ENCODE data around the gene RDM1.

RDM1 gene

DNA sequence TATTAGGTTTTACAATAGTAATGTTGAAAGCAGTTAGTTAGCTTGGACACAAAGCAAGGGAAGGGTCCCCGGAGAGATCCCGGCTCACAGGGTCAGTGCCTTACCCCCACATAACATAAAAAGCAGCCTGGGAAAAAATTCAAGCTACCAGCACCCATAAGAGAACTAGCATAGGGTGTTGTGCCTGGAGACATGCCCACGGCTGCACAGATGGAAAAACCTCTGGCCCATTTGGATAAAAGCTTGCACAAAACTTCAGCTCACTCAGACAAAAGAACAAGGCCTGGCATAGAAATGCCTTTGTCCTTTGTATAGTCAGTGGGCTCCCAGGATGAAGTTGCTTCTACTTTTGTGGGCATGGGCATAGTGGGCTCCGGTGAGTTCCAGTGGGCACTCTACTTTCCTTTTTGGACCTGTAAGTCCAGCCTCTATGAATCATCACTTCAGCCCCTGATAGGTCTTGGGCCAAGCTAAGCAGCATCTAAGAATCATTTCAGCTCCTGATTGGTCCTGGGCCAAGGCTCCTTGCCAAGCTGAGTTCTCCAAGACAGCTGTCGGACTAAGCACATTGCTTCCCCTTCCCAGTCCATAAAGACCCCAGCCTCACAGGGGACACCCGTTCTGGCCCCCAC lies 1.3 kb upstream of the RDM1 start:
- DNase-seq = no peak

GRCh38 chr17:35927714-35928113 lies 2.9 kb downstream of the RDM1 start:
- no peak for DNase-seq

DNA sequence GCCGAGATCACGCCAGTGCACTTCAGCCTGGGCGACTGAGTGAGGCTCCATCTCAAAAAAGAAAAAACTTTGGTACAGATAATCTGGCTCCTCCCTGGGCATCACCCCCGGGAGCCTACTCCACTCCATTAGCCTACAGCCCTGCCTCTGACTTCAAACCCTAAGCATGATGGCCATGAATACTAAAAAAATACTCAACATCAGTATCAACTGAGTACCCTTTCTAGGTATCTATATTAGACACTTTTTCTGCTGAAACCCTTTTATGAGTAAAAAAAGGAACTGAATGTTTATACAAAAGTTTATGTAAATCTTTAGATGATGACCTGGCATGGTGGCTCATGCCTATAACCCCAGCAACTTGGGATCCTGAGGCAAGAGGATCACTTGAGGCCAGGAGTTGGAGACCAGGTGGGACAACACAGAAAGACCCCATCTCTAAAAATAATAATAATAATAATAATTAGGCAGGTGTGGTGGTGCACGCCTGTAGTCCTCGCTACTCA lies 6.9 kb downstream of the RDM1 start:
- DNase-seq = no peak

- no peak for DNase-seq
Observed at GRCh38 chr17:35920229-35920628, 10.3 kb downstream of the RDM1 start.

GRCh38 chr17:35918665-35919064 lies 11.9 kb downstream of the RDM1 start:
- no peak for DNase-seq

- no peak for DNase-seq
Observed at GRCh38 chr17:35917519-35918213, 12.9 kb downstream of the RDM1 start.

DNA sequence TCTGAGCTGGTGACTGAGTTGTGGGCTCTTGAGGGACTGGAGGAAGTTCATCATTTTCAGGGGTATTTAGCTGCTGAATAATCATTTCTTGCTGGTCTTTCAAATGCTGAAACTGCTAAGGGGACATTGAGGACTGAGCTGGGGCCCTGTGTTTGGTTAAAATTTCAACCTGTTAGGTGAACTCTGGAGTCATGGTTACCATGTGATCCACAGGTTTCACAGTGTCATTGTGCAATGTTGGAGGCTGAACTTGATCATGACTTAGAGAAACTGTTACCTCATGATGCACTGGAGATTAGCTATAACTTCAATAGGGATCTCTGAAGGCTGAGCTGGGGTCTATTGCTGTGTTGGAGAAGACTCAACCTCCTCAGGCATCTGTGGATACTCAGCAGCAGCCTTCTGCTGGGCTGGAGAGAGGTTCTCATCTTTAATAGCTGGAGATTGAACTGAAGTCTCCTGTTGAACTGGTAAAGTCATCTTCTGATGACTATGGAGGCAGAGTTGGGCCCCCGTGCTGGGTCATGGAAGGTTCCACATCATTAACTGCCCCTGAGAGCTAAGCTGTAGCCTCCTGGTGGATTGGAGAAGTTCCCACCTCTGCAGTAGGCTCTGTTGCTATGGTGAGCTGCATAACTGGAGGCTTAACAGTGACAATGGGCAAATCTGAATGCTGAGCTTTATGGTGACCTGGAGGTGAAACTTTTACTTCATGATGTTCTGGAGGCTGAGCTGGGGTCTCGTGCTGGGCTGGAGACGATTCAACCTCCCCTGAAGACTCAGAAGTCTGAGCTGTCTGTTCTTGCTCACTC lies 15.2 kb downstream of the RDM1 start:
- no peak for DNase-seq

GRCh38 chr17:35914354-35914753 lies 16.2 kb downstream of the RDM1 start:
- no peak for DNase-seq

DNA sequence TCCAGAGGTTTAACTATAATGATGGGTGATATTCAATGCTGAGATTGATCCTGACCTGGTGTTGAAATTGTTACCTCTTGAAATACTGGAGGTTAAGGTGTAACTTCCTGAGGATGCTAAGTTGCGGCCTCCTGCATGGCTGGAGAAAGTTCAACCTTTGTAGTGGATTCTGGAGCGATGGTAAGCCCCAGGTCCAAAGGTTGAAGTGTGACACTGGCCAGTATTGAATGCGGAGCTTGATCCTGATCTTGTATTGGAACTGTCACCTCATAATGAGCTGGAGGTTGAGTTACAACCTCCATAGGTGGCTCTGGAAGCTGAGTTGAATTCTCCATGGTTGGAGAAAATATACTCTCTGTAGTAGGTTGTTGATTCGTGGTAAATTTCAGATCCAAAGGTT lies 17.0 kb downstream of the RDM1 start:
- no peak for DNase-seq

DNA sequence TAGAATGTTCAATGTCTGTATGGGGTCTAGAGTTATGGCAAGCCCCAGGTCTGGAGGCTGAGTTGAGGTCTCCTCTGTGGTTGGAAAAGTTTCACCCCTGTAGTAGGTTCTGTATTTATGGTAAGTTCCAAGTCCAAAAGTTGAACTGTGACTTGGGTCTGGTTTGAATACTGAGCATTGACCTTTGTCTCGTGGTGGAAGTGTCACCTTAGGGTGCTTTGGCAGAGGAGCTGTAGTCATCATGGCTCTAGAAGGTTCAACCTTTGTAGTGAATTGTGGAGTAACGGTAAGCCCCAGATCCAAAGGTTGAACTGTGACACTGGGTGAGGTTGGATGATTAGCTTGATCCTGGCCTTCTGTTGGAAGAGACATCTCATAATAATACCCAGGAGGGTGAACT lies 17.6 kb downstream of the RDM1 start:
- DNase-seq = no peak

- no peak for DNase-seq
Observed at GRCh38 chr17:35912339-35912912, 18.1 kb downstream of the RDM1 start.

- no peak for DNase-seq
Observed at GRCh38 chr17:35909408-35909807, 21.2 kb downstream of the RDM1 start.

DNA sequence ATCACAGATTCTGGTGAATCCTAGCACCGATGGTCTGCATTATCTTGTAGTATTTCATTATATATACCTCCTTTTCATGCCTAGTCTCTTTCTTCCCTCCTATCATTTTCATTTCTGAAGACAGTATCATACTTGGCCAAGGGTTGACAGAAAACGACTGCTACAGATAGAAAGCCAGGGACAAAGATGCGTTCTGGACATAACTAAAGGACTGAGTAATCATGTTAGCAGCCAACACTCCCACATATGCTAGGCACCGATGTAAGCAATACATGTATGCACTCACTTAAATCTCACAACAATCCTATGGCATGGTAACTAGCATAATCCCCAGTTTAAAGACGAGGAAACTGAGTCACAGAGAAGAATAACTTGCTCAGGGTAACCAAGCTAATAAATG lies 22.9 kb downstream of the RDM1 start:
- DNase-seq = no peak

DNA sequence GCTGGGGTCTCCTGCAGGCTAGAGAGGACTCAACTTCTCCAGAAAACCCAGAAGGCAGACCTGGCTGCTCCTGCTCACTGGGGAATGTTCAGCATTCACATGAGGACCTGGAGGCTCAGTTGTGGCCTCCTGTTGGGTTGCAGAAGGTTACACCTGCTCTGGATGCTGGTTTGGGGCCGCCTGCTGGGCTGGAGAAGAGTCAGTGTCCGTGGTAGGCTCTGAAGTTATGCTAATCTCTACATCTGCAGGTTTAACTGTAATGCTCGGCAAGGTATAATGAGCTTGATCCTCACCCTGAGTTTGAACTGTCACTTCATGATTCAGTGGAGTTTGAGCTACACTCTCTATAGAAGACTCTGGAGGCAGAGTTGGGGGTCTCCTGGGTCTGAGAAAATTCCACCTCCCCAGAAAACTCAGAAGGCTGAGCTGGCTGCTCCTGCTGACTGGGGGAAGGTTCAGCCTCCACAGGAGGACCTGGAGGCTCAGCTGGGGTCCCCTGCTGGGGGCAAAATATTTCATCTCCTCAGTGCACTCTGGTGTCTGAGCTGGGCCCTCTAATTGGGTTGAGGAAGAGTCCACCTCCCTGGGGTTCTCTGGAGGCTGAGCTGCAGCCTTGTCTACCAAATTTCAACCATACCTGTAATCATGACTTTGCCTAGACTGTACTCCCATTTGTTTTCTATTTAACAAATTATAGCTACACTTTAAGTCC lies 23.5 kb downstream of the RDM1 start:
- no peak for DNase-seq

DNA sequence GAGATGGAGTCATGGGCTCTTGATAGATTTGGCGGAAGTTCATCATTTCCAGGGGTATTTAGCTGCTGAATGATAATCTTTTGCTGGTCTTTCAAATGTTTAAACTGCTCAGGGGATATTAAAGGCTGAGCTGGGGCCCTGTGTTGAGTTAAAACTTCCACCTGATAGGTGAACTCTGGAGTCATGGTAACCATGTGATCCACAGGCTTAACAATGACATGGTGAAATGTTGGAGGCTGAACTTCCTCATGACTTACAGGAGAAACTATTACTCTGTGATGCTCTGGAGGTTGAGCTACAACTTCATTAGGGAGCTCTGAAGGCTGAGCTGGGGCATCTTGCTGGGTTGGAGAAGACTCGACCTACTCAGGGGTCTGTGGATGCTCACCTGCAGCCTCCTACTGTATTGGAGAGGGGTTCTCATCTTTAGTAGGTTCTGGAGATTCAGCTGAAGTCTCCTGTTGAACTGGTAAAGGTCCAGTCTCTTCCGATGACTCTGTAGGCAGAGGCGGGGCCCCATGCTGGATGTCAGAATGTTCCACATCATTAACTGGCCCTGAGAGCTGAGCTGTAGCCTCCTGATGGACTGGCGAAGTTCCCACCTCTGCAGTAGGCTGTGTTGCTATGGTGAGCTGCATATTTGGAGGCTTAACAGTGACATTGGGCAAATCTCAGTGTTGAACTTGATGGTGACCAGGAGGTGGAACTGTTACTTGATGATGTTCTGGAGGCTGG lies 24.2 kb downstream of the RDM1 start:
- no peak for DNase-seq

DNA sequence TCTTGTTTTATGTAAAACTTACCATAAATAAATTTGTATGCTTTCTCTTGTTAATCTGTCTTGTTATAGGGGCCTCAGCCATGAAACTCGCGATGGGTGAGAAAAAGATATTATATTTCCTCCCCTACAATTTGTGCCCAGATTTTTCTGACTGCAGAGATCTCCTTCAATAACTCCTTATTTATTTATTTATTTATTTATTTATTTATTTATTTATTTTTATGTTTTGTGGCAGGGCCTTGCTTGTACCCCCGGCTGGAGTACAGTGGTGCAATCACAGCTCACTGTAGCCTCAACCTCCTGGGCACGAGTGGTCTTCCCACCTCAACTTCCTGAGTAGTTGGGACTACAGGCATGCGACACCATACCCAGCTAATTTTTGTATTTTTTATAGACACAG lies 27.1 kb downstream of the RDM1 start:
- DNase-seq = no peak

DNA sequence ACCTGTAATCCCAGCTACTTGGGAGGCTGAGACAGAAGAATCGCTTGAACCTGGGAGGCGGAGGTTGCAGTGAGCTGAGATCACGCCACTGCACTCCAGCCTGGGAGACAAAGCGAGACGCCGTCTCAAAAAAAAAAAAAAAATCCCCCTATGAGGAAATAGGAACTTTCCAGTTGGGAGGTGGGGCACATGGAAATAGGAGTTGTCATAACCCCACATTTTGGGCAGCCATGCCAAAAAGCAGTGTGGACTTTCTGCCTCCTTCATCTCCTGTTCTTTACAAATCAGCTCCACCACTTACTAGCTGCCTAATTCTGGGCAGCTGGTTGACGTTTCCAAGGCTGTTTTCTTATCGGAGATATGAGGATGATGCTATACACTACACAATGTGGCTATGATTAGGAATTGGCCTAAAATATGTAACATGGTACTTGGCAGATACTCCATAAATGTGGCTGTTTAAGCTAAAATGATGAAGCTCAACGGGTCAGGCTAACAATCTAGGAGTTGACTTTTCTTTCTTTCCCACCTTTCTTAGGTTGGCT lies 28.9 kb downstream of the RDM1 start:
- DNase-seq = peak; percentile 48 to 53 (median 51)

DNA sequence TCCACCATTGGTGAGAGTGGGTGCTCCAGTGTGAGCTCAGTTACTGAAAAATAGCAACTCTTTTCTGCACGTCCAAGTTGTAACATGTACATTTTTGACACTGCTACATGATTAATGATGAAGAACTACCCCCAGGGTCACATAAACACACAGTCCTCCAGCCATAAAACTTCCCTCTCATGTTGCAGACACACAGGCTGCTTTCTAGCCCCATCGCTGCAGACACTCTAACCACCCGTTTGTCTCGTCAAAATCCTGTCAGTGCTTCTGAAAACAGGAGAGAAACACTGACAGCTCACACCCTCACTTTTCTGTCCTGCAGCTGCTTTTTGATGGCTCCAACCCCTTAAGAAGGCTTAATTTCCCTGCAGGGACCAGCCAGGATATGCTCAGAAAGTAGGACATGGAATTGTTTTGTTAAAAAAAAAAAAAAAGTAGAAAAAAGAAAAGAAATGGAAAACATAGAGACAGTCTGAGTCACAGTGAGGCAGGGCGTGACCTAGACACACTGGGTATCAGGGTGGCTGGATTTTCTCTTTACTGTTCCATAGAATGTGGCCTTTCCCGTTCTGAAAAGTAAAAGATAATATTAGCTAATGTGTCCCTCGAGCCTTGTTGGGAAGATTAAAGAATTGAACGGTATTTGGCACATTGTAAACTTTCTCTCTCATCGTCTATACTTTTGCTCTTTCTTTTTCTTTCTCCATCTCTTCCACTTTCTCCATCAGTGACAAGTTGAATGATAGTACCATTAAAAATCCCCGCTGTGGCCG lies 29.7 kb downstream of the RDM1 start:
- no peak for DNase-seq

DNA sequence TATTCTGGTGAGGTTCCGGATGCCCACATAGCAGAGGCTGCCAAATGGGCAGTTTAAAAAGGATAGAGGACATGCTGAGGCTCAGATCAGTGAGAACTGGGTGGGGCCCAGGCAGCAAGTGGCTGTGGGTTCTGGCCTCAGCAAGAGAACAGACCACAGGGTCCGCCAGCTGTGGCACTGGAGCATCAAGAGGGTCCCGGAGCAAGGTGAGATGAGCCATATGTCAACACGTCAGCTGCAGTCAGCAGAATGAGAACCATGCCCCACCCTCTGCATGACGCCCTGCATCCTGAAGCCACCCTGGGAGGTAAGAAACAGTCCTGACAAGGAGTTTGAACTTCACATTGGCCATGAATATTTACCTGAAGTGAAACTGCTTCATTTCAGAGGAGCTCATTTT lies 30.3 kb downstream of the RDM1 start:
- no peak for DNase-seq

- DNase-seq = peak; percentile 61 to 64 (median 63)
Observed at GRCh38 chr17:35898283-35899070, 32.1 kb downstream of the RDM1 start.
